ENCODE data around the gene IRF2BP2. TPM values are rescaled to one million over a fixed set of nuclear protein-coding genes. Genes with fewer than 3 reads are reported as not detected.
"Not testable (repeated sequence)": the region's sequence is repeated elsewhere in the genome, so short reads cannot be mapped to it uniquely, and the experiment has no call there.

Gene IRF2BP2
- total RNA-seq, 1 experiment from 2014 or later, result 47.7 TPM

DNA sequence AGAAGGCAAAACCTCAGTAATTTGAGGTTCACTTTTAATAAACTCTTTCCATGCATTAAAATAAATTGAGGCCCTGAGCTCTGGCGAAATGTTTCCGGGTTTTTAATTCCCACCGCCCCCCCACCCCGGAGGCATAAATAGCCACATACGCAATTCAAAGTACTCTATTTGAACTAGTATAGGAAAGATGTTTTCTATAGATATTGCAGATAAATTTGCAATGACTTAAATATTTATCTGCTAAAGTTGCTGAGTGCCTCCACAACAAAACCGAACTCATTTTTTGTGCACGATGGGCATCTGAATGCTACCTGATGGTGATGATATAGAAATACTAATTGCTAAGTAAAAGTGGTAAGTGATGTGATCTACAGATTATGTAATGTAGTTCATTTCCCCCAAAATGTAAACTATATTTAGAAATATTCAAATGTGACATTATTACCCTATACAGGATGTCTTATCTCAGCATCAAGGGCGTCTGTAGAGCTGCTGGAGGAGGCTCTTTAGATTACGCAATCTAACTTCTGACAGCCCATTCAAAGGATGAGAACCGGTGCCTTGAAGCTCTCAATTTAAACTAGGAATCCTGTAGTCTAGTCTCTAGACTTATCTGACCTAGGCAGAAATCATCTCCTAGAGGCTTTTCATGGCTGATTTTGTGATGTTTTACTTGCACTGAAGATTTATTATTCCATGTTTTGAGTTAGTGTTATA, 8.5 kb downstream of the IRF2BP2 start:
- peak; percentile 60 for DNase-seq (ENCODE audit: low read depth)

DNA sequence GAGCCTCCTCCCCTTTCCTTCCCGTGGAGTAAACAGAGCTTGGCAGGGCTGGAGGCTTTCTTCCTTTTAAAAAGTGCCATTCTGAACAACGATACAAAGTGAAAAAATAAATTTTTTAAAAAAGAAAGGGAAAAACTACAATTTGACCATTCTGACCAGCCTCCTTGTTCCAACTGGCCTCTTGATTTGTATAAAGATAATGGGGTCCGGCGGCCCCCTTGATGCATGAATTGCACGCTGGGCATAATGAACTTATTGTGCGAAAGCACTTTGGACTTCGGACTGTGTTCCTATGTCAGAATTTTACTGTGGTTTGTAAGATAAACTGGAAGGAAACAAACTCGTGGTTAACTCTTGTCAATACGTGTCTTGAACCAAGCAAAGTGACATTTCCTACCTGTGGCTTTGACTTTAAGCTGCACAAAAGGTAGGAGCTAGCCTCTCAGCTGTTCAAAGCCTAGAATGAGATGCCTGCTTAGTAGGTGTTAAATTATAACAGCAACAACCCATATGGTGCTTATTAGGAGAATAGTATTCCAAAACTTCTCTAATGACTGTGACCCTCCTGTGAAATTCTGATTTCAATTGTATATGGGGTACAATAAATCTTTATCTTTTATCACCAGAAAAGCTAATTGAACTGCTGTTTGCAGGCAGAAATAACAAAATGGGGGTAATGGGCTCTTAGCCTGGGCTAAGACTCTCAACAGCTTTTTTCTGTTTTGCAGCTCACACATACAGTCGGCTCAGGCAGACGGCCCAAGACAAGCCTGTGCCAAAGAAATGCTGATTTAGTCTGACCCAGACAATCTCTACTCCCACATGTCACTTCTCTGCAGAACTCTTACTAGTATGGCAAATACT, 9.3 kb downstream of the IRF2BP2 start:
- DNase-seq (ENCODE audit: low read depth), result no peak

DNA sequence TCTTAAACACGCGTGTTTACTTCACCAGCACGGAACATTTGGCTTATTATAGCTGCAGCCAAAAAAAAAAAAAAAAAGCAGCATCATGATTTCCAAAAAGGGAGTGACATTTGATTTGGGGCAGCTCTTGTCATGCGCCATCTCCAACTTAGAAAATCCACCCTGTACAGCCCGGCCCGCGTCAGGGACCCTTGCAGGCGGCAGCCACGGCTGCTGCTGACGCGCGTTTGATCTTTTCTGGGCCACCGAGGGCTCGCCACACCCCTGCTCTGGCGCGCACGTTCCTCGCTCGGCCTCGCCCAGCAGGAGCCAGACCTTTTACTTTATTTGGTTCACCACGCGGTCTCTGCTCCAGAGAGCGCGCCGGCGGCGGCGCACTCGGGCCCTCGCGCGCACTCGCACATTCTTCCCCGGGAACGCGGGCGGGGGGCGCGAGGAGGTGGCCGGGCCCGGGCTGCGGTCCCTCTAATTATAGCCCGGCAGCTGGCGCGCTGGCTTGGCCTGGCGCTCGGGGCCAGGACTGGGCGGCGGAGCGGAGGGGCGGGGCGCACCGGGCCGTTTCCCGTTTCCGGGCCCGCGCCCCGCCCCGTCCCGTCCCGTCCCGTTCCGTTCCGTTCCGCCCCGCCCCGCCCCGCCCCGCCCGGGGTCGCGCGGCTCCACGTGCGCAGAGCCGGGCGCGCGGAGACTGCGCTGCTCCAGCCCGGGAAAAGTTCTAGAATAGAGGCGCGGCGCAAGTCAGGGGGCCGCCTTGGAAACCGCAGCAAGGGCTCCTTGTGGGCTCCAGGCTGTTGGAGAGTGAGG, 10.2 kb downstream of the IRF2BP2 start:
- DNase-seq (ENCODE audit: low read depth), result peak; percentile 89

DNA sequence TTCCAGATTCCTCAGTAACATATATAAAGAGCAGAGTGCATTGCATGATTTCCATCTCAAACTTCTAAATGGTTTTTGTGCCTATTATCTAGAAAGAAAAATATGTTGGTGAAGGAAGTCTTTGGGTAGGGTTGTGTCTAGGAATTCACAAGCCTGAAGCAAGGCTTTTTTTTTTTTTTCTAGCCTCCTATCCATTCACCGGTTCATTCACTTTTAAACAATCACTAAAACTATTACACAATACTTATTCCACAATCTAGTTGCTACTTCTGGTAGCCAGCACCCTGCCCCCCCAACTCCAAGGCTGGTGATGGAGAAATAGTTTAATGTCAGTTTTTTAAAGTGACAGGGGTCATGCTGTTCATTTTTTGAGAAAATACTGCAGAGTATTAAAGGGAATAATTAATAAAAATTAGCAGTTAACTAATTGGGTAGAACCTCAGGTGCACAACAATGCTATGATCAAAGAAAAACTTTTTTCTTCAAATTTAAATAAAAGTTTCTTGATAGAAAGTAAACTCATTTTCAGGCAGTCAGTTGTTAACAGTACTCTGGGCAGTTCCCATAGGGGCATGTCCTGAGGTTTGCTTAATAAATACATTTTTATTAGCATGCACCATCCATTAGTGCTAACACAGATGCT, 10.9 kb downstream of the IRF2BP2 start:
- no peak for DNase-seq (ENCODE audit: low read depth)

DNA sequence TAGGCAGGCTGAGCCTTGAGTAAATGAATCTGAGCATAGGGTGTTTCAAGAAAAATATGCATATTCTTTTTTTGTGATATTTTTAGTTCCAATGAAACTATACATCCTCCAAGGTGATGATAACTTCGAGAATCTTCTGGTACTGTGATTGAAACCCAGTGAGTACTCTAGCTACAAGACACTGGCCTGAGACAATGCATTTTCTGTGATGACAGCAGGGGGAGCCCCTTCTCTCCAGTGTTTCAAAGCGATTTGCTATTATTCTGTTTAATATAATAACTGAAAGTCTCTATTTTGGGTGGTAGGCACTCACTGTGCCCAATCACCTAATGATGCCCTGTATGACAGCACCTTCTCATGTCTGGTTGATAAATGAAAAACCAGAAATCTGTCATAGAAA, 12.1 kb downstream of the IRF2BP2 start:
- DNase-seq (ENCODE audit: low read depth), result peak; percentile 64

DNA sequence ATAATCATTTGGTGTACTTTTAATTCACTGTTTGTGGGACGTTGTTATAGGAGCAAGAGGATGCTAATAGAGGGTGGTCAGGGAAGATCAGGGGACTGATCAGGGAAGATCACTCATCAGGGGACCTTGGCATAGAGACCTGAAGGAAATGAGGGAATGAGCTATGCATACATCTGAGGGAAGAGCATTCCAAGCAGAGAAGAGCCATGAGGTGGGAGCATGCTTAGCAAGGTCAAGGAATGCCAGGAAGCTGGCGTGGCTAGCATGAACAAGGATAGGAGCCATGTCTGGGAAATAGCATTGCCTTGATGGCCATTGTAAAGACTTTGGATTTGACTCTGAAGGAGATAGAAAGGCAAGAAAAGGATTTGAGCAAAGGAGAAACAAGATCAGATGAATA, 14.1 kb downstream of the IRF2BP2 start:
- DNase-seq (ENCODE audit: low read depth), result no peak

DNA sequence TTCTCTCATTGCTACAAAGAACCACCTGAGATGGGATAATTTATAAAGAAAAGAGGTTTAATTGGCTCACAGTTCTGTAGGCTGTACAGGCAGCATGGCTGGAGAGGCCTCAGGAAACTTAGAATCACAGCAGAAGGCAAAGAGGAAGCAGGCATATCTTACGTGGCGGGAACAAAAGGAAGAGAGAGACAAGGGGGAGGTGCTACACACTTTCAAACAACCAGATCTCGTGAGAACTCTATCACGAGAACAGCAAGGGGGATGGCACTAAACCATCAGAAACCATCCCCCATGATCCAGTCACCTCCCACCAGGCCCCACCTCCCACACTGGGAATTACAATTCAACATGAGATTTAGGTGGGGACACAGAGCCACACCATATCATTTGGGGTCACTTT, 15.4 kb downstream of the IRF2BP2 start:
- not testable (repeated sequence) for DNase-seq (ENCODE audit: low read depth)

DNA sequence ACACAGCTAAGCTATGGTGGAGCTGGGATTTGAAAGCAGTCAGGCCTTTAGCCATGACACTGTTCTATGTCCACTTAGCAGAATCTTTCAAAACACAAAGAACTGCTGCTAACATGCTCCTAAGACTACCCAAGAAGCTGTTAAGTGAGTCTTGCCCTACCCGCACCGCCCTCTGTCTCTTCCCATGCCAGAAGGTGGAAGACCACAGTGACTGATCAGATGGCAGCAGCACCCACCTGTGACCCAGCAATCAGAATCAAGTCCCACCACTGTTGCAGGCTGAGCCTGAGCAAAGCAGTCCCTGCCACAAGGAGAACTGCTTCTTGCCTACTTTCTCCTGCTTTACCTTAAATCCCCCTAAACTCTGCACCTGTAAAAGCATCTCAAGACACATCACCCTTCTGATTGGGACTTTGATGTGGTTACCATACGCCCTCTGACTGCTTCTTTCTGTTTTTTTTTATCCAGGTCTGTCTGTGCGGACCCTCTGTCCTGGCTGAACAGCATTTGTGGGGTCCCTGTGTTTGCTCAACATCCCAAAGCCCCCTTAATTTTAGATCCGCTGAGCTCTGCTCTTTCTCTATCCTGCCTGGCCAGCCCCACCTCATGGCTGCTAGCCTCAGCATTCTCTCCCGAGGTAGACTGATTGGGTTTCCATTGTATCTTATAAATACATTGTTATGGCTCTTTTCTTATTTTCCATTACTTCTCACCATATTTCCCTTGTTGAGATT, 16.0 kb downstream of the IRF2BP2 start:
- no peak for DNase-seq (ENCODE audit: low read depth)

DNA sequence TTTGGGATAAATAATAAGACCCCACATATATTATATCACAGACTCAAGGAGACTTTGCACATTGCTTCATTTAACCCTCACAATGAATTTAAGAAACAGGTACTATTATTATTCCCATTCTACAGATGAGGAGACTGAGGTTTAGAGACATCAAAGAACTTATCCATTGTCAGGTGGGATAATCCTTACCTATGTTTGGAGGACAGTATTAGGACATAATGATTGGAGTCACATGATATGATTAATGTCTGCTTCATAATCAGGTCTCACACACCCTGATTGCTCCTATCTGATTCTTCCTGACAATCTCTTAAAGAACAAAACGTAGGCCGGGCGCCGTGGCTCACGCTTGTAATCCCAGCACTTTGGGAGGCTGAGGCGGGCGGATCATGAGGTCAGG, 16.9 kb downstream of the IRF2BP2 start:
- DNase-seq (ENCODE audit: low read depth), result no peak

DNA sequence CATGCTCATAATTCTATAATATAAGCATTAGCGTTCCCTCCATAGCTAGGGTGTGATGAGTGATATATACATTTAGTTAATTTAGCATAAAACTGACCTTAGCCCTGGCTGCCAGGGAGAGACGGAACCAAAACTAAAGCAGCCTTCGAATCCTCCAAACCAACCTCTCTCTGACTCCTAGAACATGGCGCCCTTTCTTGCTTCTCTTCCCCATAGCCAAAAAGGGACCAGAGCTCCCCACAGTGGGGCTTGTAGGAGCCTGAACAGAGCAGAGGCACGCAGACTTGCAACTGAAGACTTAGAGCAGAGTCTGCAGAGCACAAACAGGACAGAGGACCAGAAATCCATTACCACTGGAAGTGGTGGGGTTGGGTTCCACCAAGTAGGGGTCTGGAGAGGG, 17.7 kb downstream of the IRF2BP2 start:
- no peak for DNase-seq (ENCODE audit: low read depth)

DNA sequence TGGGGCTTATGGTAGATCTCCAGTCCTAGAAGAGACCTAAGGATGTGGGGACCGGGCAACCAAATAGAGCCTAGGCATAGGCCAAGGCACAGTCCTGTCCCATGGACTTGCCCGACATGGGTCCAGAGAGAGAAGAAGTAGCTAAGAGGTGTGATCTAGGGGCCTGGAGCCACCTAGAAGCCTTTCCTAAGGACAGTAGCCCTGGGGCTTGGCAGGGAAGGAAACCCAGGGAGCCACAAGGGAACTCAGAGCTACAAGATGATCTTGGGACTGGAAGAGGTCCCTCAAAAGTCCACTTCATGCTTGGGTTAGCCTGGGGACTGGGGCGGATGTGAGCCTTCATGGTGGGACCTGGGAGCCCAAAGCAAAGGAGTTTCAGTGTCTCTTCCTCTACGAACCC, 18.8 kb downstream of the IRF2BP2 start:
- no peak for DNase-seq (ENCODE audit: low read depth)

DNA sequence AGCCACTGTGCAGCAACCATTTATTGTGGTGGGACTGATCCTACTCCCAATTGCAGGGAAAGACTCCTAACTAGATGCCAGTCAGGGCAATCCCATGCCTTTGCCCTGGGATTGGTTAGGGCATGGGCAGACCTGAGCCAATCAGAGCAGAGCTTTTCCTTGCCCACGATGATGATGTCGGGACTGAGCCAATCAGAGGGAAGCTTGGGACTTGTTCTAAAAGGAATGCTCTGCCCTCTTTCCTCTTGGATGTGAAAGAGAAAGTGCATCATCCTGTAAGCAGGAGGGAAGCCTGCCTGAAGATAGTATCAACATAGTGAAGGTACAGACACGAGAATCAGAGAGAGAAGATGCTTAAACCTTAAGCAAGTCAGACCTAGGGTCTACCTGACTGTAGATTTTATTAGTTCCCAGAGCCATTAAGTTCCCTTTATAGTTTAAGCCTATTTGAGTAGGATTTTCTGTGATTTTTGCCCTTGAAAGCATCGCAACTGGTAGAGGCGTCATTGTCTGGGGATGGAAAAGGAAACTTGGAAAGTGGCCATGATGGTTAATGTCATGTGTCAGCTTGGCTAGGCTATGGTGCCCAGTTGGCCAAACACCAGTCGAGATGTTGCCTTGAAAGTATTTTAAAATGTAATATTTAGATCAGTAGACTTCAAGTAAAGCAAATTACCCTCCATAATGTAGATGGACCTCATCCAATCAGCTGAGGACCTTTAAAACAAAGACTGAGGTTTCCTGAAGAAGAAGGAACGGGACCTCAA, 19.9 kb downstream of the IRF2BP2 start:
- peak; percentile 87 for DNase-seq (ENCODE audit: low read depth)

DNA sequence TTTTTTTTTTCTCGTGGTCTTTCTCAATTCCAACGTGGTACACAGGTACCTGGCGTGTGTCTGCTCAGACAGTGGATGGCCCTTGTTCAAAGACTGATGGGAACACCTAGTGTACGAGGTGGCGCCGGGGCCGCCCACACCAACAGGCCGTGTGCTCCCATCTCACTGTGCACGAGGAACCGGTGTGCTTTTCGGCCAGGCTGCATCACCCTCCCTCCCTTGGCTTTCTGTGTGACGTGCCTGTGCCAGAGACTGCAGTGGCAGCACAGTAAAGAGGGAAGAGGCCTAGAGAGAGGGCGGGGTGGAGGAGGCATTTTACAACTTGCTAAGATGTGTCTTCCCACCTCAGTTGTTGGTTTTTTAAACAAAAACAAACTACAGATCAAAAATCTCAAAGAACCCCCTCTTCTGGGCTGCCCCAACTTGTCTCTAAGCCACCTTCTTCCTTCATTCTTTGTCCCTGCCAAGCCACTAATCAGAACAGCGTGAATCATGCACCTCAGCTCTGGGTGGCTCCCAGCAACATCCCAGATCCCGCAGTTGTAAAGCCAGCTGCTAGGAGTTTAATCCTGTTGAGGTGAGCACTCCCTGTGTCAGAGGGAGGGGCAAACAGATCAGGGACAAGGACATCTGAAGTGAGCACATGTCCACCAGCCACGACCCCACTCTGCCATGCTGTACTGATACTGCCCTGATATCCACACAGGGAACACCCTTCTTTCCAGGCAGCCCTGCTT, 20.7 kb downstream of the IRF2BP2 start:
- no peak for DNase-seq (ENCODE audit: low read depth)

DNA sequence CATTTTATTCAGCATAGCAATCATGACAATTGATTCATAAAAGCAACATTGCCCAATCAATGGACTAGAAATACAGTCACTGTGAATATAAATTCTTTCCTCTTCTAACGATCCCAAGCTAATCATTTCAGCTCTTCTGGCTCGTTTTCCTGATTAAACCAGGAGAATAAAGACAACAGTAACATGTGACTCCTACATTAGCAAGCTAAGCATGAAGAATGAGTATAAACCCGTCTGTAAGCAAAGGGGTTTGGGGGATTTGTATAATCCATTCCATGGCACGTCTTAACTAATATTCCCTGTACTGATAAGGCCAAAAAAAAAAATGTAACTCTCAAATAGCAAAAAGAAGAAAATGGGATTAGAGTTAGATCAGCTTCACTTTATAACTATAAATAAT, 21.6 kb downstream of the IRF2BP2 start:
- DNase-seq (ENCODE audit: low read depth), result no peak

DNA sequence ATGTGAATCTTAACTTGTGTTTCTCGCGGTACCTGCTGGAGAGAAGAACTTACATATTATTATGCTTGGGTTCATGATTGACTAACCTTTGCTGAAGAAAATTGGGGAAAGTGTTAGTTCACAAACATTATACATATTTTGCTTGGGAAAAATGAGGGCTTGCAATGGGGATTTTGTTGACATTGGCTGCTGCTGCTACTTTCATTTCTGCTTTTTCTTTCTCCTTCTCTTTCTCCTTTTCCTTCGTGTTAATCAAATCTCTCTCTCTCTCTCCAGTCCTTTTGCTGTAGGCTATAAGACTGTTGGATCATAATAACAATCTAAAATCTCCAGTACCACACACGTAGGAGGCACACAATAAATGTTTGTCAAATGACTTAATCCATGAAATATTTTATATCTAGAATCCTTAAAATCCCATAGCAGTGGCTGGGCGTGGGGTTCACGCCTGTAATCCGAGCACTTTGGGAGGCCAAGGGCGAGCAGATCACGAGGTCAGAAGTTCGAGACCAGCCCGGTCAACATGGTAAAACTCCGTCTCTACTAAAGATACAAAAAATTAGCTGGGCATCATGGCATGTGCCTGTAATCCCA, 23.0 kb downstream of the IRF2BP2 start:
- DNase-seq (ENCODE audit: low read depth), result no peak

DNA sequence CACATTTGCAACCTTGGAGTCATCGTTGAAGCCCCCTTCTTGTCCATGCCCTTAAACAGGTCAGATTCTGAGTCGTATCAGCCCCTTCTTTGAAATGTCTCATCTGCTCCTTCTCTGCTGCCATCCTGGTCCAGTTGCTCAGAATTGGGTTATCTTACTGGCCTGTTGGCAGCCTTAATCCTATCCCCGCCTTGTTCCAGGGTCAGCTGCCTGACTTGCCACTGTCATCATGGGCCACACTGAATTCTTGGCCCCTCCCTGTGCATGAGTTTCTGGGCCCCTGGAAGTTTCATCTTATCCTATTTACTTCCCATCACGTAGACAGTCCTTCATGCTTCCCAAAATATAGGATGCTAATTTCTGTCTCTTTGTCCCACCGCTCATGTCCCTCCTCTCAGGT, 23.7 kb downstream of the IRF2BP2 start:
- DNase-seq (ENCODE audit: low read depth), result no peak

DNA sequence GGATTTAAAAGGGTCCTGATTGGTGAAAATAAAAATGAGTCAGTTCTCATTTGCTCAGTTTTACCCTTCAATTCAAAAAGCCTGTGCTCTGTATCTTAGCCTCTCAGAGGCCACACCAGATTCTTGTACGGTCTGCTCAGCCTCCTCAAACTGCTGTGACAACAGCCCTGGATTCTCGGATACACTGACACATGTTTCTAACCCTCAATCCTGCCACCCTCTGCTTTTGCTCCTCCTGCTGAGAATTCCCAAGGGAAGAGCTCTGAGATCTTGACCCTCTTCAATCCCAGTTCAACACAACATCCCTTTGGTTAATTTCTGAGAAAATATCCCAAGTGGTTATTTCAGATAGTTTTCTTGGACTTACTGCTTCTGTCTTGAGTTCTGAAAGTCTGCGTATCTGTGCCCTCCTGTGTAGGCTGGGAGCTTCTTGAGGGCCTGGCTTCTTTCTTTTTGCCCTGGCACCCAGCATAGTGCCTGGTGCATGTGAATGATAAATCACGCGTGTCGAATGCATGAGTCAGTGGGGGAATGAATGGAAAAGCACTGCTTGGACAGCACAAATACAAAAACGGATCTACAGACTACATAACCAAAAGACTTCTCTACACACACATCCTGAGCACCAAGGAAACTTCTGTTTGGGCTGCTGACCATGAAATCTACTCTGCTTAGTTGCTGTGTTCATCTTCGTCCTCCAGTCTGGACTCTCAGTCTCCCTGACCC, 24.5 kb downstream of the IRF2BP2 start:
- peak; percentile 87 for DNase-seq (ENCODE audit: low read depth)

DNA sequence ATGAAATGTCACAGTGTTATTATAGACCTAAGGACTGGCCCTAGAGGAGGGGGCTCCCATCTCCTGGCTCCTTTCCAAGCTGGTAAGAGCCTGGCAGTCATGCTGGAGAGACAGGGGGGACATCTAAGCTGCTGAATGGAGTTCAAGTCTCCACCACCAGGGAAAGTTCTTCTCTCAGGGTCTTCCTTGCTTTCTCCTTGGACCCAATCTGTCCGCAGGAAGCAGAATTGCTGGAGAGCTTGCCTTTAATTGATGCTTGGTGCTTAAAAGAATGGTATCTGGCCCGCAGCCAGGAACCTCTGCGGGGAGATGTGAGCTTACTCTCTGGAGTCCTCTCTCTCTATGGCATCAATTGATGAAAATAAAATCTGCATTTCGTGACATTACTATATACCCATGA, 25.1 kb downstream of the IRF2BP2 start:
- peak; percentile 62 for DNase-seq (ENCODE audit: low read depth)

DNA sequence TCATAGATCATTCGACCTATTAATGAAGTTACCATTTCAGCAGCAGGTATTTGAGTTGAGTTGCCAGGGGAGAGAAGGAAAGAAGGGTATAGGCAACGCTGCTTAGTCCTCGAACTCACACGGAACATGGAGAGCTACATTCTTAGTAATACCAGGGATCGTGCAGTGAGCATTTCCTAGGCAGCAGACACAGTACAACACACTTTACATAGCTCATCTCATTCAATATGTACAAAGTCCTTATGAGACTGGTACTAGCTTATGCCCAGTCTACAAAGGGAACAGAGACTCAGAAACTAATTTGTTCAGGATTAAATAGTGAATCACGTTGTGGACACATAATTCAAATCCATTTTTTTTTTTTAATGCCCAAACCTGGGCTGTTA, 25.6 kb downstream of the IRF2BP2 start:
- no peak for DNase-seq (ENCODE audit: low read depth)

All from RPMI7951 (cell line).